WERI-Rb-1 (cell line): ENCODE data around the gene B3GAT2.

Experiments
- DNase-seq: peaks from one replicate; pipeline ENCODE4 v3.0.0-alpha.2; 2020
- H3K27ac ChIP-seq: fragments of 250-450 bp; sonication (Bioruptor Pico); 2 replicates; pipeline ENCODE4 v1.5.1; 2020; ENCODE audit warnings: mild to moderate bottlenecking, moderate library complexity
- H3K27me3 ChIP-seq: fragments of 250-450 bp; sonication (Bioruptor Pico); 2 replicates; pipeline ENCODE4 v1.5.1; 2021; ENCODE audit warnings: mild to moderate bottlenecking, low read depth, moderate library complexity; ENCODE audit not compliant: insufficient read depth, severe bottlenecking
- H3K36me3 ChIP-seq: fragments of 250-450 bp; sonication (Bioruptor Pico); 2 replicates; pipeline ENCODE4 v1.5.1; 2020; ENCODE audit warnings: mild to moderate bottlenecking, moderate library complexity
- H3K4me3 ChIP-seq: 2 replicates; pipeline ENCODE4 v1.5.1; 2011; ENCODE audit warnings: low read depth, mild to moderate bottlenecking, control low read depth, low read length
- H3K9me3 ChIP-seq: fragments of 250-450 bp; sonication (Bioruptor Pico); 2 replicates; pipeline ENCODE4 v1.5.1; 2021; ENCODE audit warnings: mild to moderate bottlenecking, moderate library complexity; ENCODE audit not compliant: severe bottlenecking
- TF ChIP-seq, protein P1 (sequence below): IDR thresholded peaks from 2 replicates; pipeline ENCODE4 v1.5.1; 2011; ENCODE audit warnings: low read depth, mild to moderate bottlenecking, control low read depth, inconsistent platforms, low read length

Gene B3GAT2

DNA sequence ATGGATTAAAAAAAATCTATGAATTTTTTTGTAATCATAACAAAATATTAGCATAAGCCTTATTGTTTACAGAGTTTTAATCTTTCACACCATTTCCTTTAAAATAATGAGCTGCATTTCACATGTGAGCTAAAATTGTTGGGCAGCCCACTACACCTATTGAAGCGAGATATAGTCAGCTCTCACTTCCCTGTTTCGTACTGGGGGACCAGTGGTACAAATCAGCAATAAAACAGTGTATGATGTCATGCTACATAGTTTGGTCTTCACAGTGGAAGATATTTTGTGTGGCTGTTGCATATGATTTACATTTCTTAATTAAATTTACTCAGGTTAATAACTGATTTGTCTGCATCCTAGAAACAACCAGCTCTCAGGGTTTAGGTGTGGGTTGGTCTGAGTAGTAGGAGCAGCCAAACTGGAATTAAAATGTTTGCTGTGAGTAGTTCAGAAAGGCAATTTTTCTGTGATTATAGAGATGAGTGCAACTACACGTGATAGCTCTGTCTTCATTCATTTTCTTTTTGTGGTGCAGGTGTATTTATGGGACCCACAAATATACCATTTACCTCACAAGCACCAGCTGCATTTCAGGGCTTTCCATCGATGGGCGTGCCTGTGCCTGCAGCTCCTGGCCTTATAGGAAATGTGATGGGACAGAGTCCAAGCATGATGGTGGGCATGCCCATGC is 99.3 kb downstream of the B3GAT2 start:
- no peak for DNase-seq
- TF ChIP-seq, protein P1, sequence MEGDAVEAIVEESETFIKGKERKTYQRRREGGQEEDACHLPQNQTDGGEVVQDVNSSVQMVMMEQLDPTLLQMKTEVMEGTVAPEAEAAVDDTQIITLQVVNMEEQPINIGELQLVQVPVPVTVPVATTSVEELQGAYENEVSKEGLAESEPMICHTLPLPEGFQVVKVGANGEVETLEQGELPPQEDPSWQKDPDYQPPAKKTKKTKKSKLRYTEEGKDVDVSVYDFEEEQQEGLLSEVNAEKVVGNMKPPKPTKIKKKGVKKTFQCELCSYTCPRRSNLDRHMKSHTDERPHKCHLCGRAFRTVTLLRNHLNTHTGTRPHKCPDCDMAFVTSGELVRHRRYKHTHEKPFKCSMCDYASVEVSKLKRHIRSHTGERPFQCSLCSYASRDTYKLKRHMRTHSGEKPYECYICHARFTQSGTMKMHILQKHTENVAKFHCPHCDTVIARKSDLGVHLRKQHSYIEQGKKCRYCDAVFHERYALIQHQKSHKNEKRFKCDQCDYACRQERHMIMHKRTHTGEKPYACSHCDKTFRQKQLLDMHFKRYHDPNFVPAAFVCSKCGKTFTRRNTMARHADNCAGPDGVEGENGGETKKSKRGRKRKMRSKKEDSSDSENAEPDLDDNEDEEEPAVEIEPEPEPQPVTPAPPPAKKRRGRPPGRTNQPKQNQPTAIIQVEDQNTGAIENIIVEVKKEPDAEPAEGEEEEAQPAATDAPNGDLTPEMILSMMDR: no peak
- Histone ChIP-seq H3K27ac (0 out of 2 replicates have a peak overlapping the region, but pooled peaks have one; percentile 22), H3K36me3 (peaks cover 11% of the 10 kb centered on the region), H3K27me3 (no peaks in the 10 kb centered on the region), H3K9me3 (no peaks in the 10 kb centered on the region), H3K4me3 (no peak overlapping the region)

GRCh38 chr6:70852667-70853246 is 104.1 kb downstream of the B3GAT2 start:
- TF ChIP-seq, protein P1: no peak
- 0 out of 2 replicates have a peak, but pooled peaks cover 6% of the 10 kb centered on the region for H3K36me3 ChIP-seq
- DNase-seq: no peak
- no peak overlapping the region for H3K27ac ChIP-seq
- no peaks in the 10 kb centered on the region for H3K27me3 ChIP-seq
- H3K9me3 ChIP-seq: peaks cover 3% of the 10 kb centered on the region
- no peak overlapping the region for H3K4me3 ChIP-seq

DNA sequence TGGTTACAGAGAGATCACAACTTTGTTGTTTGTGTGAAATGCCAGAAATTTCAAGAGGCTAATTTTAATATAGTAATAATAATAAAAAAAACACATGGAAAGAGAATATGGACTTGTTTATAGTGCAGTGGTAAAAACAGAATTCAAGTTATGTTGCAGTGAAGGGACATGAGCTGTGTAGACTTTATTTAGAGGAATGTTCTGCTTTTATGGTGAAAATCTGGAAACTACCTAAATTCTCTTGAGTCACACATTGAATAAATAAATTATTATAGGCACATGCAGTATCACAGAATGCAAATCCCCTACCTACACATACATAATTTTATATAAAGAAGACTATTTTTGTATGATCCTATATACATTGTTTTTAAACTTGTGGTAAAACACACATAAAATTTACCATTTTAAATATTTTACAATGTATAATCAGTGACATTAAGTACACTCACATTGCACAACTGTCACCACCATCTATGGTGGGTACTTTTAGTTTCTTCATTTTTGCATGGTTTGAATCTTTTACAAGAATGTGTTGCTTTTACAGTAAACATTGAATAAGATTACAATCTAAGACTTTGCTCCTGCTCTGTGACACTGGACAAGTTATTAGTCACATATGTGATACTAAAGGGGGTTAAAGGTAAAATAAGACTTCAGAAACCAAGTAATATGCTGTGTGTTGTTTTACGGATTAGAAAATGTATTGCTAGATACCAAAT is 107.4 kb downstream of the B3GAT2 start:
- no peak for DNase-seq
- peaks cover 3% of the 10 kb centered on the region for H3K9me3 ChIP-seq
- no peaks in the 10 kb centered on the region for H3K27me3 ChIP-seq
- H3K27ac ChIP-seq: no peak overlapping the region
- 0 out of 2 replicates have a peak, but pooled peaks cover 2% of the 10 kb centered on the region for H3K36me3 ChIP-seq
- TF ChIP-seq, protein P1: no peak
- no peak overlapping the region for H3K4me3 ChIP-seq

DNA sequence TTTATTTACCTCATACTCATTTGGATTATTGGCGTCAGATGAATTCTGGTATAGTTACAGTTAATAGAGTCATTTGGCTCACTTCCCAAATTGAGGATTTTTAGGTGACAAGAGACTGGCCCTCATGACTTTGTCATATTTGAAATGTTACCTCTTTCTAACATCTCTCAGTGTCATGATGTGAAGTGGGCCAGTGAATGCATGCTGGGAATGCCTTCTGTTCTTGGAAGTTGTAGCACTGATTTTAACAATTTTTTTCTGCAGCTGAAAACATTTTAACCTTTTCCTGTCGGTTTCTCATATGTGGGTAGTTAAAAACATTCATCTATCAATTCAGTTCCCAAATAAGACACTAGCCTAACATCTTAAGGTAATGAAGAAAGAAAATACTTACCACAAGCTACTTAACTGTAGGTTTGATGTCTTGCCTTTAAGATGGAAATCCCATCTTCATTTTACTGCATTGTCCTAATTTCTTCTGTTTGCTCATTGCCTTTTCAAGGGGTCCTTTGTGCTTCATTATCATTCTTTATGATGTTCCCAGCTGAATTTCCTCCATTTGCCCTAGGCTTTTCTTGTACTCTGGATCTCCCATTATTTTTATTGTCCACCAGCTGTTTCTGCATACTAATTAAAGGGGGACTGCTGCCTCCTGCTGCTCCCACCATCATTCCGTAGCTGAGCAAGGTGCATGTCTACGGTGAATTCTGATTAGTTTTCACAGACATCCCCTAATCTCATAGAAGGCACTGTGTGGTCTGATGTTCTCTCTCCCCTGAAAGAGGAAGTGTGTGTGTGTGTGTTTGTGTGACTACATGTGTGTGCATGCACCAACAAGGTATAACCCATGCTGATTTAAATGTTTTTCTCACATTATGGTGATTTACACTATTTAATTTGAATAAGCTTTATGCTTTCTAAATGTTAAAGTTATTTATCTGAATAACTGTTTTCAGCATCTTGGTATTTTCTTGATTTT is 109.5 kb downstream of the B3GAT2 start:
- Histone ChIP-seq H3K9me3 (peaks cover 3% of the 10 kb centered on the region), H3K4me3 (no peak overlapping the region), H3K36me3 (0 out of 2 replicates have a peak, but pooled peaks cover 2% of the 10 kb centered on the region), H3K27me3 (no peaks in the 10 kb centered on the region), H3K27ac (peak overlapping the region; percentile 77)
- no peak for DNase-seq
- TF ChIP-seq, protein P1: no peak

DNA sequence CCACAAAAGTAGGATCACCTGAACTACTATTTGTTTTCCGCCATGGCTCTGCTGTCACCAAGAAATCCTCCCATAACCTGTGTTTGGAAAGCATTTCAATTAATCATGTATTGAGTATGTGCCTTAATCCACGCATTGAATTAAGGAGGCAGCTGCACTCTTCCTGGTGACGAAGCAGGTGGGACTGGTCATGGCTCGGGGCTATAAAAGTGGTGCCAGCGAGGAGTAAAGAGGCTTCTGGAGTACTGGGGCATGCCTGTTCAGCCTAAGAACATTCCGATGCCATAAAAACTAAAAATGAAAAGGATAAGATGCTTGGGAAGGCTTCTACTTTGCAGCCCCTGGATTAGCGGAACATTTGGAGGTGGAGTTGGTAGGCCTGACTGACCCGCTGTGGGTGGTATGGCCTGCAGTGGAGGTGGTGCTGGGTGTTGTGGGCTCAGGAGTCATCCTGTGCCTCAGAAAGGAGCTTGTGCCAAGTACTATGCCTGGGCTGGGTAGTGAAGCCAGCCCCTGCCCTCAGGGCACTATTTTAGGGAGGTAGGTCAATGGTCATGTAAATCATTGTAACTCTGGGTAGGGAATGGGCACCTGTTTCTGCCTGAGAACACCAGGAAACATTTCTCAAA is 110.5 kb downstream of the B3GAT2 start:
- Histone ChIP-seq H3K27me3 (no peaks in the 10 kb centered on the region), H3K4me3 (no peak overlapping the region), H3K27ac (peak overlapping the region; percentile 77), H3K36me3 (0 out of 2 replicates have a peak, but pooled peaks cover 2% of the 10 kb centered on the region), H3K9me3 (peaks cover 3% of the 10 kb centered on the region)
- DNase-seq: peak; percentile 29
- TF ChIP-seq, protein P1: no peak
